Epithelial cell of esophagus (primary cell): ENCODE data around the gene RSPH6A.
A peak's percentile ranks its signal among the peaks of the same experiment; 100 is the strongest.

Experiments
- DNase-seq: peaks from one replicate; pipeline ENCODE4 v3.0.0; 2010; ENCODE audit warnings: low read depth
- H3K4me3 ChIP-seq: 2 replicates; pipeline ENCODE4 v1.5.1; 2011; ENCODE audit warnings: mild to moderate bottlenecking, low read length, control low read depth
- CTCF ChIP-seq: IDR thresholded peaks from 2 replicates; pipeline ENCODE4 v1.5.1; 2011; ENCODE audit warnings: low read depth, mild to moderate bottlenecking, low read length, control low read depth, inconsistent platforms; ENCODE audit not compliant: insufficient read depth; ENCODE audit errors: missing control alignments

RSPH6A gene

GRCh38 chr19:45814851-45815480, at the start of gene RSPH6A:
RSPH6A (minus strand) TSS chr19:45815308; CDS start chr19:45815176, 132 bp downstream.
- TF ChIP-seq CTCF = no peak
- H3K4me3 ChIP-seq = no peak within 1 kb of the TSS

GRCh38 chr19:45864629-45865082, 49.5 kb upstream of the RSPH6A start:
- no peak overlapping the region for H3K4me3 ChIP-seq
- no peak for DNase-seq
- TF ChIP-seq CTCF = no peak

More at GRCh38 chr19:45814851-45815480, at the start of gene RSPH6A:
- DNase-seq = no peak

GRCh38 chr19:45863840-45864628, 48.9 kb upstream of the RSPH6A start, which contains the start of gene FOXA3:
FOXA3 (plus strand) TSS chr19:45864326; CDS start chr19:45864457, 131 bp downstream.
- peak; percentile 6 for TF ChIP-seq CTCF
- peak within 1 kb of the TSS; percentile 99 for H3K4me3 ChIP-seq
- DNase-seq = peak; percentile 43

- peak overlapping the region; percentile 99 for H3K4me3 ChIP-seq
- TF ChIP-seq CTCF = no peak
- DNase-seq = no peak
Measured at GRCh38 chr19:45863335-45863839, 48.3 kb upstream of the RSPH6A start.

- DNase-seq = peak; percentile 99
- no peak for TF ChIP-seq CTCF
- peak within 1 kb of the TSS; percentile 99 for H3K4me3 ChIP-seq
Measured at GRCh38 chr19:45862564-45863334, 47.6 kb upstream of the RSPH6A start, which contains the start of gene SYMPK. SYMPK (minus strand) TSS chr19:45863147; CDS start chr19:45854495, 8,652 bp downstream.

GRCh38 chr19:45862271-45862563, 47.1 kb upstream of the RSPH6A start:
- no peak for DNase-seq
- TF ChIP-seq CTCF = no peak
- H3K4me3 ChIP-seq = peak overlapping the region; percentile 99
